Urothelium cell line (cell line): ENCODE data around the gene B9D2.
"Not testable (repeated sequence)": the region's sequence is repeated elsewhere in the genome, so short reads cannot be mapped to it uniquely, and the experiment has no call there.

Source experiments
- DNase-seq: peaks from one replicate; pipeline ENCODE4 v3.0.0; 2011; ENCODE audit warnings: low spot score, mixed read lengths
- FAIRE-seq: peaks from 2 replicates; lab custom pipeline; 2011; peaks lifted over from hg19 to GRCh38; lab: Jason Lieb, UNC

B9D2 gene

GRCh38 chr19:41392775-41393174, 28.8 kb upstream of the B9D2 start:
- no peak for FAIRE-seq
- no peak for DNase-seq

- DNase-seq: no peak
- no peak for FAIRE-seq
These were observed 27.7 kb upstream of the B9D2 start for GRCh38 chr19:41391618-41392017.

- DNase-seq: no peak
- FAIRE-seq: no peak
These were observed 22.5 kb upstream of the B9D2 start for GRCh38 chr19:41386442-41386841.

- DNase-seq (no peak), FAIRE-seq (no peak)
These were observed 20.4 kb upstream of the B9D2 start for GRCh38 chr19:41384351-41384750.

- not testable (repeated sequence) for FAIRE-seq, DNase-seq
These were observed 17.6 kb upstream of the B9D2 start for GRCh38 chr19:41381536-41381935.

GRCh38 chr19:41377977-41378709, 14.2 kb upstream of the B9D2 start:
- FAIRE-seq (no peak), DNase-seq (no peak)

GRCh38 chr19:41376998-41377365, 13.0 kb upstream of the B9D2 start:
- no peak for DNase-seq
- no peak for FAIRE-seq

- DNase-seq (no peak), FAIRE-seq (no peak)
These were observed 12.5 kb upstream of the B9D2 start, which contains the start of gene TMEM91 for GRCh38 chr19:41376241-41376997. Gene TMEM91 (plus strand): TSS chr19:41376533. CDS start chr19:41378310, 1,777 bp downstream.

- DNase-seq (peak; percentile 53), FAIRE-seq (no peak)
These were observed 10.0 kb upstream of the B9D2 start for GRCh38 chr19:41373993-41374392.

GRCh38 chr19:41372501-41372900, 8.6 kb upstream of the B9D2 start:
- FAIRE-seq (no peak), DNase-seq (no peak)

- DNase-seq (no peak), FAIRE-seq (no peak)
These were observed 7.6 kb upstream of the B9D2 start for GRCh38 chr19:41371541-41371940.

GRCh38 chr19:41371119-41371518, 7.2 kb upstream of the B9D2 start:
- DNase-seq, FAIRE-seq: not testable (repeated sequence)

- FAIRE-seq: no peak
These were observed 5.8 kb upstream of the B9D2 start for GRCh38 chr19:41369769-41370168.

GRCh38 chr19:41367848-41368301, 3.9 kb upstream of the B9D2 start:
- DNase-seq (no peak), FAIRE-seq (no peak)

More at GRCh38 chr19:41369769-41370168, 5.8 kb upstream of the B9D2 start:
- no peak for DNase-seq

- DNase-seq (no peak), FAIRE-seq (no peak)
These were observed 2.1 kb upstream of the B9D2 start for GRCh38 chr19:41366089-41366488.

- FAIRE-seq (no peak), DNase-seq (no peak)
These were observed 809 bp upstream of the B9D2 start for GRCh38 chr19:41364524-41365391.

GRCh38 chr19:41363371-41363752, 587 bp downstream of the B9D2 start:
- DNase-seq (no peak), FAIRE-seq (no peak)

GRCh38 chr19:41362143-41362847, 1.7 kb downstream of the B9D2 start:
- FAIRE-seq (no peak), DNase-seq (no peak)

- no peak for FAIRE-seq
- DNase-seq: no peak
These were observed 4.2 kb downstream of the B9D2 start for GRCh38 chr19:41359741-41360140.

GRCh38 chr19:41357746-41358145, 6.2 kb downstream of the B9D2 start:
- FAIRE-seq (no peak), DNase-seq (no peak)
